ENCODE data around the gene EXD2.
"Not testable (repeated sequence)": the region's sequence is repeated elsewhere in the genome, so short reads cannot be mapped to it uniquely, and the experiment has no call there.

Gene EXD2

DNA sequence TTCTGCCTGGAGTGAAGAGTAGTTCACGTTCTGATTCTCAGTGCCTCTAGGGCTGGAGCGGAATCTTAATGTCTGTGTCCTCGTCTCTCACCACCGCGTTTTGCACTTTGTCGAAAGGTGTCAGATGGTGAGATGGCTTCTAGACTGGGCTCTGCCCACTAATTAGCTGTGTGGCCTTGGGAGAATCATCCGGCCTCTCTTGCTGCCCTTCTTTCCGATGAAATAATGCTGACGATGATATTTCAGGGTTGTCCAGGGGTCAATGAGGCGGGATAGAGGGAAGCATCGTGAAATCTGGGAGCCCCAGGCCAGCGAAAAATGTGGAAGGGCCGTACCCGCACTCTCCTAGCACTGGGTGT lies 67.8 kb downstream of the EXD2 start:
- no peak for DNase-seq

DNA sequence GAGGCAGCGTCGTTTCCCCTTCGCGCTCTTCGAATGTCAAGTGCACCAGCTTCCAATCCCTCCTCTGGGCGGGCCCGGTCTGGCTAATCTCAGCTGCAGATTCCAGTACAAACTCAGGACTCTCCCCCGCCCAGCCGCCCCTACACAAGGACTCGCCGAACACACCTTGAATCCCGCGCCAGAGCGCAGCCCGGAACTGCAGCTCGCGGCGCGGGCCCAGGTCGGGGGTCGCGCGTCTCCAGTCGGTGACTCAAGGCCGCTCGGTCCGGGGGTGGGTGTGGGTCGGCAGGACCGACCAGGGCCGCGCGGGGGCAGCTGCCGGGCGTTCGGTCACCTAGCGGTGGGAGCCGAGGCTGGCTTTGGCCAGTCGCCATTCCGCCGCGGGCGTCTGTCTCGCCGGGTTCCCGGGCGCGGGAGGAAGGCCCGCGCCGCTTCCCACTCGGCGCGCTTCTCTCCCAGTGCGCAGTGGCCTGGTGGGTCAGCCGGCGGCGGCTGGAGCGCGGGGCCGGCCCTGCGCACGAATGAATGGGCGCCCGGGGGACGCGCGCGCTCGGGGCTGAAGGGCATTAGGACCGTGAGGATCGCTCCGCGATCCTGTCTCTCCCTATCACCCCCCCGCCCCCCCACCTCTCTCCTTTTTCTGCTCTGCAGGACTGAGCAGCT lies 68.4 kb downstream of the EXD2 start, which contains the start of gene GALNT16:
GALNT16 (plus strand) TSS at position 632 of the 663 bp plus-strand sequence. CDS start 133 bp downstream, outside the sequence.
- no peak for DNase-seq

- DNase-seq: no peak
Observed at GRCh38 chr14:69260190-69260860, 69.0 kb downstream of the EXD2 start.

- peak; percentile 27 for DNase-seq
Observed at GRCh38 chr14:69260861-69261564, 69.7 kb downstream of the EXD2 start.

DNA sequence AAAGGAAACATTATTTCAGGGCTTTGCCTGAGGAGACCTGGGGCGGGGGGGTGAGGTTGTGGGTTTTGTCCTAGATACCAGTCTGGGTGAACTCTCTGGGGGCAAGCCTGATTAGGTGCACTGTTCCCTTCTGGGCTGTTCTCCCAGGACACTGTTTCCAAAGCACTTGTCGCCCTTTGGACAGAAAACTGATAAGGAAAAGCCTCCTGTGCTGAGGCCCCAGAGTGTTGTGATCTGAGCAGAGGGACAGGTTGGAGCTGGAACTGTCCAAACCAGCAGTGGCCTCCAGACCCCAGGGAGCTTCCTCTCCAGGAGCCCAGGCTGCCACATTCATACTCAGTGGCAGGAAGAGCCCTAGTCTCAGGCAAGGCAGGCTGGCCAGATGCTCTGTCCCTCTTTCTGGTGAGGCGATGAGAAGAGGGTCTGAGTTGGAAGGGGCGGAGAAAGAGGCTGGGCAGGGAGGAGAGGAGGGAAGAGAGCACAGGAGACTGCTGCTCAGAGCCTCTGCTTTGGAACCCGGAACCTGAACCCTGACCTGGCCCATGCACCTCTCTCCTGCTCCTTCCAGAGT lies 70.5 kb downstream of the EXD2 start:
- no peak for DNase-seq

- no peak for DNase-seq
Observed at GRCh38 chr14:69262516-69262915, 71.2 kb downstream of the EXD2 start.

- no peak for DNase-seq
Observed at GRCh38 chr14:69263364-69263763, 72.1 kb downstream of the EXD2 start.

DNA sequence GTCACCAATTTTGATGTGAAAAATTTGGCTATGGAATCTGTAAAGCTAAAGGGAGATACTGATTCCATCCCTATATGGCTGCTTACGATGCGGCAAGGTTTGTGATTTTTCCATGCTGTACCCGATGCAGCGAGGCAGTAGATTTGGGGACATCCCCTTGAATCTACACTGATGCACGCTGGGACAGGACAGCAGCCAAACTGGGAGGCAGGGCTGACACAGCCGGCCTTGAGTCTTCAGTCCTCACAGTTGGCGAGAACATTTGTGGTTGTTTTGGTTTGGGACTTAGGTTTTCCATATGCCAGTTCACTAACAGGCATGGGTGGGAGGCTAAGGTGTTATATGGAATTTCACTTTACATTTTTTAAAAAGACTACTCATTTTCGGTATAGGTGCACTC lies 72.5 kb downstream of the EXD2 start:
- DNase-seq: no peak

- no peak for DNase-seq
Observed at GRCh38 chr14:69266572-69267345, 75.5 kb downstream of the EXD2 start.

GRCh38 chr14:69267492-69267891 lies 76.2 kb downstream of the EXD2 start:
- DNase-seq: no peak

DNA sequence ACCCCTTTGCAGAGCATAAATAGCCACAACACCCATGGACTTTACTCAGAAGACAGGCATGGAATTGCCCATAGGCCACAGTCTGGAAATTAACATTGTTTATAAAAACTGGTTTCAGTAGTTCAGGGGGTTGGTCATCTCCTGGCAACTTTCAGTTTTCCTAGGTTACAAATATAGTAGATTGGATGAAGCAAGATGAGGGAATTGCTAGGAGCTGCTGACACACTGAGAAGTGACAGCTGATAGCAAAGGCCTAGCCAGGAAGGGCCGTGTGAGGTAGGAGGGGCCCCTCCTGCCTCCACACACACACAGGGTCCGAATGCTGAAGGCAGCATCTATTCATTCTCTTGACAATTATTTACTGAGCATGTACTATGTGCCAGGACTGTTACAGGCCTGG lies 76.9 kb downstream of the EXD2 start:
- no peak for DNase-seq

DNA sequence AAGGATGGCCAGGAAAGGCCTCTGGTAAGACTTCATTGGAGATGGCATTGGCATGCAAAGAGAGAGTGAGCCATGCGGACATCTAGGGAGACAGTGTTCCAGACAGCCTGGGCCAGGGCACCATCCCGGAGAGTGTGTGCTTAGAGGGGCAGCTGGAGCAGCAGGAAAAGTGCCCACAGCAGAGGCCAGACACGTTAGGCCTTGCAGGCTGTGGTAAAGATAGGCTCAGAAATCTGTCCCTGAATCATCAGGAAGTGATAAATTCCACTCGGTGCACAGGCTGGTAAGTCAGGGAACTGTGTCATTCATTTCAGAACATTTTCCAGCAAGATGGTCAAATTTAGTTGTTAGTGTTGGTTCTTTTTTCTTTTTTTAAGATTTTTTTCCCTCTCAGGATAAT lies 77.5 kb downstream of the EXD2 start:
- DNase-seq: no peak

DNA sequence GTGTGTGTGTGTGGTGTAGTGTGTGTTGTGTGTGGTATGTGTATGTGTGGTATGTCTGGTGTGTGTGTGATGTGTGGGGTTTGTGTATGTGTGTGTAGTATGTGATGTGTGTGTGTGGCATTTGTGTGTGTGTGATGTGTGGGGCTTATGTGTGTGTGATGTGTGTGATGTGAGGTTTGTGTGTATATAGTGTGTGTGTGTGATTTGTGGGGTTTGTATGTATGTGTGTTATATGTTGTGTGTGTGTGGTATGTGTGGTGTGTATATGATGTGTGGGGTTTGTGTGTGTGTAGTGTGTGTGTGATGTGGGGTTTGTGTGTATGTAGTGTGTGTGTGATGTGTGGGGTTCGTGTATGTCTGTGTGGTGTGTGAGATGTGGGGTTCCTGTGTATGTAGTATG lies 78.1 kb downstream of the EXD2 start:
- no peak for DNase-seq

DNA sequence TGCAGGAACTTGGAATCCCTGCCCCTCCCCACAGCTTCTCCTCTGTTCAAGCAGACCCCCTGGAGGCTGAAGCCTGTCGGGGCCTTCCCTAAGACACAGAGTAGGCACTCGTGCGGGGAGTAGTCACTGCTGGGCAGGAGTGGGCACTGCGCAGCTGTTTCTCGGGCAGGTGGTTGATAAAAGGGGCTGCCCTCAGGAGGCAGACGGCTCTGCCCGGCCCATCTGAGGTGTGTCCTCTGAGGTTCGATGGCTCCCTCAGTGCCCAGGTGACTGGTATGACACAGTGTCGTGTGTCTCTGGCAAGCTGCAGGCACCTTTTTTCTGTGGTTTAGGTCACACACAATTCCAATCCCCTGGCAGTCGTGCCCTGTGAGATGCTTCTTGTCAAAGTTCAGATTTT lies 78.8 kb downstream of the EXD2 start:
- DNase-seq: no peak

GRCh38 chr14:69270795-69271708 lies 79.8 kb downstream of the EXD2 start:
- no peak for DNase-seq

DNA sequence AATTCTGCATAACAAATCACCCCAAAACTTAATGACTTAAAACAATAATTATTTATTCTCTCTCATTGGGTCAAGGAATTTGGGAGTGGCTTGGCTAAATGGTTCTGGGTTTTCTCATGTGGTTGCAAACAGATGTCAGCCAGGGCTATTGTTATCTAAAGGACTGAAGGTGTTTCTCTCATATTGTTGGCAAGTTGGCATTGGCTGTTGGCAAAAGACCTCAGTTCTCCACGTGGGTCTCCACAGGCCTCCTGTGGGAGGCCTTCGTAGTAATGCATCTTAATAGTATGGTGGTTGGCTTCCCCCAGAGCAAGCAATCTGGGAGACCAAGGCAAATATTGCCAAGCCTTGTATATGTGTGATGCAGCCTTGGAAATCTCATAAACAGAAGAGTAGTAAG lies 83.0 kb downstream of the EXD2 start:
- no peak for DNase-seq

- DNase-seq: no peak
Observed at GRCh38 chr14:69275331-69275730, 84.0 kb downstream of the EXD2 start.

- not testable (repeated sequence) for DNase-seq
Observed at GRCh38 chr14:69277356-69277755, 86.1 kb downstream of the EXD2 start.

DNA sequence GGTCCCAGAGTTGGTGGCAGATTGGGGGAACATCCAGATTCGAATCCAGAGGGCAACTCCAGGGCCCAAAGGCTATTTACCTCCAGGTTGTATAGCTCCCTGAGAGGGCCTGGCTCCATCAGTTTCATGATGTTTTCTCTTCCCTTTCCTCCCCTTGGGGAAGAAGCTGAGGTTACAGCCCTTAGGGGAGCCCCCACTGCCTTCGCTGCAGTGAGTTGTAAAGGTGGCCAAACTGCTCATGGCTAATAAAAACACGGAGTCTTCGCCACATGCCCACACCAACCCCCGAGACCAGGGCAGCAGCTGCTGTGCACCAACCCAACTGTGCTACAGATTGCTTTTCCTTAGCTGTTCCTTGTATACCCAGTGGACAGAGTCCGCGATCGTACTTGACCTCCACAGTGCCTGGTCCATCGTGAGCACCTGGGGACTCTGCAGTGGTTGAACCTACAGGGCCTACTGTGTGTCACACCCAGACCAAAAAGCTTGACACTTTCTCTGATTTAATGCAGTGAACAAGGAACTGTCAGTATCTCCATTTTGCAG lies 89.5 kb downstream of the EXD2 start:
- DNase-seq: no peak

GRCh38 chr14:69281450-69282169 lies 90.3 kb downstream of the EXD2 start:
- no peak for DNase-seq

DNA sequence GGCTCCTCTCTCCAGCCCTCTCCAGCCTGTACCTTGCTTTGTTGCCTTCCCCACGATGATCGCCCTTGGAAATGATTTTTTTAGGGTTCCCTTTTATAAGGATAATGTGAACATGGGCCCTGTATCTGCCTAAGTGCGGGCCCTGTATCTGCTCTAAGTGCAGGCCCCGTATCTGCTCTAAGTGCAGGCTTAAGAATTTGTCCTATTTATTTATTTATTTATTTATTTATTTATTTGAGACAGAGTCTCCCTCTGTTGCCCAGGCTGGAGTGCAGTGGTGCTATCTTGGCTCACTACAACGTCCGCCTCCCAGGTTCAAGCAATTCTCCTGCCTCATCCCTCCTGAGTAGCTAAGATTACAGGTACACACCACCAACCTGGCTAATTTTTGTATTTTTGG lies 91.2 kb downstream of the EXD2 start:
- DNase-seq: no peak

Measured in CD4-positive, alpha-beta T cell treated with Interleukin-17A for 4 hours (primary cell).